Right lobe of liver (tissue), 6 donors: Measurements from ENCODE around the gene PAXX. TPM values are rescaled to one million over a fixed set of nuclear protein-coding genes. Genes with fewer than 3 reads are reported as not detected.

Source experiments
- ATAC-seq, 4 donors: fragments of 200-7000 bp; cut with Tn5 transposase; one replicate each; pipeline ENCODE4 v1.9.1; 2020; ENCODE audit warnings: mild to moderate bottlenecking in 4 of 4, moderate library complexity in 4 of 4
- DNase-seq, 3 donors: peaks; one replicate each; pipeline ENCODE4 v3.0.0-alpha.2; 2020
- H3K27ac ChIP-seq, 3 donors: fragments of 200-600 bp; one replicate each; pipeline ENCODE4 v1.8.0; 2022
- H3K27me3 ChIP-seq, 2 donors: fragments of 200-600 bp; one replicate each; pipeline ENCODE4 v1.8.0; 2022
- H3K36me3 ChIP-seq, 4 donors: fragments of 200-600 bp; sonication (generic) in 1 of 4; one replicate each; pipeline versions ENCODE4 v1.5.1 to v1.8.0; 2017 to 2022; ENCODE audit warnings: control low read depth in 1 of 4
- H3K4me1 ChIP-seq, 4 donors: fragments of 200-600 bp; sonication (generic) in 1 of 4; one replicate each; pipeline versions ENCODE4 v1.5.1 to v1.8.0; 2017 to 2022; ENCODE audit warnings: control low read depth in 1 of 4
- H3K4me3 ChIP-seq, 3 donors: fragments of 200-600 bp; one replicate each; pipeline ENCODE4 v1.8.0; 2022
- H3K9me3 ChIP-seq, 4 donors: fragments of 200-600 bp; sonication (generic) in 1 of 4; one replicate each; pipeline versions ENCODE4 v1.5.1 to v1.8.0; 2017 to 2022; ENCODE audit warnings: control low read depth in 1 of 4
- POLR2A ChIP-seq: fragments of 450-650 bp; IDR thresholded peaks from one replicate; pipeline ENCODE4 v1.6.1; 2017; ENCODE audit warnings: antibody characterized with exemption, mild to moderate bottlenecking
- WGBS: methylation state at CpG from one replicate; pipeline ENCODE4 v1.1.6; 2018; ENCODE audit warnings: low coverage, low lambda C conversion rate; ENCODE audit not compliant: insufficient coverage; ENCODE audit errors: missing lambda C conversion rate; 5-methylcytosine and 5-hydroxymethylcytosine counted together
- intact Hi-C, 2 donors: fragments of 100-400 bp; cut with DNase I; formaldehyde crosslinking; loops; one replicate each; pipeline versions ENCODE4 v1.11.2 to v1.14.1; 2022
- total RNA-seq, 6 experiments: library from RNA; depleted of rRNA in 2 of 6; stranded (reverse); fragments of >200 nt in 2 of 6; fragmentation: NEBNext Ultra II Directional in 3 of 6; extraction: Animal tissue kit (Norgen Biotek cat#: 25700) in 3 of 6; gene quantifications; one replicate each; pipeline versions ENCODE4 v1.1.0 to v1.2.4, GENCODE V29; 2016 to 2023
- TF ChIP-seq, protein P1 (sequence below), 4 donors: fragments of 200-600 bp in 3 of 4; fragments of 450-650 bp in 1 of 4; IDR thresholded peaks; one replicate each; pipeline versions ENCODE4 v1.5.1 to v1.8.0; 2016 to 2022; ENCODE audit warnings: antibody characterized with exemption in 4 of 4, mild to moderate bottlenecking in 2 of 4
- donor health status: DM: no; HTN: yes; CAD: no.
- donor health status: DM: no; HTN: no; CAD: no.
- donor health status: DM: no; HTN: no; CAD: no.
- donor health status: DM: no; HTN: yes; CAD: no.
- donor health status: DM: no; HTN: yes; CAD: no.

The PAXX gene
- total RNA-seq, 6 experiments from 2014 or later, result 13.8 to 34.5 (median 23.3) TPM

DNA sequence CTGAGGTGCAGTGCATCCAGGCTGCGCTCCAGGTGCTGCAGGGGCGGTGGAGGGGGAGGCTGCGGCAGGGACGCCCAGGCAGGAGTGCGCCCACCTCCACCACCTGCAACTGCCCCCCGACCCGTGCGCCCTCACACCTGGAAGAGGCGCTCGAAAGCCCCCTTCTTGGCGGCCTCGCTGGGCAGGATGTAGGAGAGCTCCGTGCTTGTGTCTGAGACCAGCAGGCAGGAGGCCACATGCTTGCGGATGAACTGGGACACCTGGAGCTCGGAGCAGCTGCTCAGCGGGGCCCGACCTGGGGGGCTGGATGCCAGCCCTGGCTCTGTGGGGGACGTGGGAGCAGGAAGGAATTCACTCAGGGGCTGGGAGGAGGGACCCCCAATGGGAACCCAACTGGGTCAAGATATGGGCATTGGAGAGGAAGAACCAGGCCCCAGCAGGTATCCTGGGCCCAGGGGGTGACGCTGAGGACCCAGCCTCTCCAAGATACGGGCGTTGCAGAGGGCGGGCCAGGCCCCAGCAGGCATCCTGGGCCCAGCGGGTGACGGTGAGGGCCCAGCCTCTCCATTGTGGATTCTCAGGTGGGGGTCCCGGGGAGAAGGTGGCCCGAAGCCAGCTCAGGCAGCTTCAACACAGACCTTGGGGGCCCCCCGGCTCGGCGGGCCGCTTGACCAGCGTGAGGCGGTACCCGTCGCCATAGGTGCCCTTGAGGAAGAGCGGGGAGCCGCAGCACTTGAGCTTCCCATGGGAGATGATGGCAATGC, 22.7 kb downstream of the PAXX start:
- Histone ChIP-seq H3K4me1 (no peaks in the 10 kb centered on the region), H3K27ac (no peak overlapping the region), H3K4me3 (no peak overlapping the region), H3K9me3 (no peaks in the 10 kb centered on the region), H3K36me3 (peaks cover 0 to 17% (median 0%) of the 10 kb centered on the region in 4 donors), H3K27me3 (no peaks in the 10 kb centered on the region)
- 100% methylated on average over 1 of the region's 36 CpGs for WGBS
- TF ChIP-seq POLR2A, result no peak
- TF ChIP-seq, protein P1, sequence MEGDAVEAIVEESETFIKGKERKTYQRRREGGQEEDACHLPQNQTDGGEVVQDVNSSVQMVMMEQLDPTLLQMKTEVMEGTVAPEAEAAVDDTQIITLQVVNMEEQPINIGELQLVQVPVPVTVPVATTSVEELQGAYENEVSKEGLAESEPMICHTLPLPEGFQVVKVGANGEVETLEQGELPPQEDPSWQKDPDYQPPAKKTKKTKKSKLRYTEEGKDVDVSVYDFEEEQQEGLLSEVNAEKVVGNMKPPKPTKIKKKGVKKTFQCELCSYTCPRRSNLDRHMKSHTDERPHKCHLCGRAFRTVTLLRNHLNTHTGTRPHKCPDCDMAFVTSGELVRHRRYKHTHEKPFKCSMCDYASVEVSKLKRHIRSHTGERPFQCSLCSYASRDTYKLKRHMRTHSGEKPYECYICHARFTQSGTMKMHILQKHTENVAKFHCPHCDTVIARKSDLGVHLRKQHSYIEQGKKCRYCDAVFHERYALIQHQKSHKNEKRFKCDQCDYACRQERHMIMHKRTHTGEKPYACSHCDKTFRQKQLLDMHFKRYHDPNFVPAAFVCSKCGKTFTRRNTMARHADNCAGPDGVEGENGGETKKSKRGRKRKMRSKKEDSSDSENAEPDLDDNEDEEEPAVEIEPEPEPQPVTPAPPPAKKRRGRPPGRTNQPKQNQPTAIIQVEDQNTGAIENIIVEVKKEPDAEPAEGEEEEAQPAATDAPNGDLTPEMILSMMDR (IDR thresholded peaks at IDR 0.05), result no peak
- intact Hi-C loops, result no loop called here
- DNase-seq (no peak), ATAC-seq (no peak)

DNA sequence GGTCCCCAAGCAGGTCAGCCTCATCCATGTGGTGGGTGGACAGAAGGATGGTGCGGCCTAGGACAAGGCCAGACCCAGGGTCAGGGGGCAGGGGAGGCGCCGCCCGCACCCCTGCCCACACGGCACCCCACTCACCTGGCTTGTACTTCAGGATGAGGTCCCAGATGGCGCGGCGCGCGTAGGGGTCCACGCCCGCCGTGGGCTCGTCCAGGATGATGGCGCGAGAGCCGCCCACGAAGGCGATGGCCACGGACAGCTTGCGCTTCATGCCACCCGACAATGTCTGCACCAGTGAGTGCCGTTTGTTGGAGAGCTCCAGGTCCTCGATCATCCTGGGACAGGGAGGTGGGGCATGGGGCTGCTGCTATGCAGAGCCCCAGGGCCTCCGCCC, 23.3 kb downstream of the PAXX start:
- Histone ChIP-seq H3K4me1 (no peaks in the 10 kb centered on the region), H3K9me3 (no peaks in the 10 kb centered on the region), H3K36me3 (peaks cover 0 to 17% (median 0%) of the 10 kb centered on the region in 4 donors), H3K27me3 (no peaks in the 10 kb centered on the region), H3K4me3 (no peak overlapping the region), H3K27ac (no peak overlapping the region)
- no peak for ATAC-seq
- intact Hi-C loops, result no loop called here
- DNase-seq, result no peak
- TF ChIP-seq POLR2A, result no peak
- TF ChIP-seq, protein P1 (IDR thresholded peaks at IDR 0.05), result no peak
- WGBS, result 98% methylated on average over 6 of the region's 25 CpGs

DNA sequence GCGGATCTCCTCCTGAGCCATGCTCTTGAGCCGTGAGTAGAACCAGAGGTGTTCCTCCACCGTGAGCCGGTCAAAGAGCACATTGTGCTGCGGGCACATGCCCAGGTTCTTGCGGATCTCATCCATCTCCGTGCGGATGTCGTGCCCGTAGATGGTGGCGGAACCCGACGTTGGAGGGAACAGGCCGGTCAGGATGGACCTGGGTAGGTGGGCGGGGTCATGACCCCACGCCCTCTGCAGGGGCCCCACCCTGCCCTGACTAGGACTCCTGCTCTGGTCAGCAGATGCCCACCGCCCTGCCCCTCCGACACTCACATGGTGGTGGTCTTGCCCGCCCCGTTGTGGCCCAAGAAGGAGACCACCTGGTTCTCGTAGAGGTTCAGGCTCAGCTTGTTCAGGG, 23.8 kb downstream of the PAXX start:
- intact Hi-C loops, result no loop called here
- TF ChIP-seq, protein P1 (IDR thresholded peaks at IDR 0.05), result no peak
- TF ChIP-seq POLR2A, result no peak
- Histone ChIP-seq H3K4me3 (no peak overlapping the region), H3K27ac (no peak overlapping the region), H3K9me3 (no peaks in the 10 kb centered on the region), H3K4me1 (no peaks in the 10 kb centered on the region), H3K36me3 (peaks cover 0 to 17% (median 1%) of the 10 kb centered on the region in 4 donors), H3K27me3 (no peaks in the 10 kb centered on the region)
- DNase-seq (no peak), ATAC-seq (no peak)
- WGBS, result no CpG with 5 or more reads among the region's 21 CpGs

DNA sequence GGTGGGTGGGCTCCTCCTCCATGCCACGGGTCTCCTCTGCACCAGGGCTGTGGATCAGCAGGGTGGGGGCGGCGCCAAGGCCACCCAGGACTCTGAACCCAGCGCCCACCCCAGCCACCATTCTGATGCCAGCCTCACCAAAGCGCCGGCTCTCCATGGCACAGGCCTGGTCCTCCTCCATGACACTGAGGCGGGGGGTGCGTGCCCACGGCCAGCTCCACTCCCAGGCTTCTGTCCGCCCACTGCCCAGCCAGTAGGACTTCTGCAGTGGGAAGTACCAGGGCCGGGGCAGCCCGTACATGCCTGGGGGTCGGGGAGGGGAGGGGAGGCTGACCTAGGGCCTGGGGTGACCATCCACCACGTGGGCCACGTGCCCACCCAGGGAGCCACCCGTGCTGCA, 24.2 kb downstream of the PAXX start:
- no peak for ATAC-seq
- Histone ChIP-seq H3K36me3 (peaks cover 0 to 17% (median 1%) of the 10 kb centered on the region in 4 donors), H3K27ac (no peak overlapping the region), H3K4me3 (no peak overlapping the region), H3K9me3 (no peaks in the 10 kb centered on the region), H3K27me3 (no peaks in the 10 kb centered on the region), H3K4me1 (no peaks in the 10 kb centered on the region)
- WGBS, result no CpG with 5 or more reads among the region's 16 CpGs
- DNase-seq, result no peak
- intact Hi-C loops, result no loop called here
- TF ChIP-seq POLR2A, result no peak
- TF ChIP-seq, protein P1 (IDR thresholded peaks at IDR 0.05), result no peak
